CD4-positive, alpha-beta T cell treated with Interleukin-15 for 4 hours (primary cell): ENCODE measurements around the gene ORM1.

Experiments
- DNase-seq: peaks from one replicate; pipeline ENCODE4 v3.0.0-alpha.2; 2020; ENCODE audit warnings: low spot score

Gene ORM1

GRCh38 chr9:114344188-114344566 is 21.3 kb downstream of the ORM1 start:
- DNase-seq = no peak

DNA sequence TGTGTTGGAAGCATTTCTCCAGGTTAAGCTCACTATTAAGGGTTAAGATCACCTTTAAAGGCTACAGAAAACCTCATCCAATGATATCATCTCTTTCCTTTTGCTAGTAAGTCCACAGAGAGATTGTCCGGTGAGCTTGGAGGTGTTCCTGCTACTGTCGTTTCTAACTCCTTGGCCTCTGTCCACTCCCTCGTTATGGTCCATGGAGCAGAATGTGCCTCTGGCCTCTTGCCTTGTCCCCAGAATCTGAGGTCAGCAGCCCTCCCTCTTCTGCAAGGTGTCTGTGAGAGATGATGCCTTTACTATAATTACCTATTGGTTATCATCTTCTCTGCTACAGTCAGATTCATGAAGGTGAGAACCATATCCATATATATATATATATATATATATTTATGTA is 21.8 kb downstream of the ORM1 start:
- no peak for DNase-seq

DNA sequence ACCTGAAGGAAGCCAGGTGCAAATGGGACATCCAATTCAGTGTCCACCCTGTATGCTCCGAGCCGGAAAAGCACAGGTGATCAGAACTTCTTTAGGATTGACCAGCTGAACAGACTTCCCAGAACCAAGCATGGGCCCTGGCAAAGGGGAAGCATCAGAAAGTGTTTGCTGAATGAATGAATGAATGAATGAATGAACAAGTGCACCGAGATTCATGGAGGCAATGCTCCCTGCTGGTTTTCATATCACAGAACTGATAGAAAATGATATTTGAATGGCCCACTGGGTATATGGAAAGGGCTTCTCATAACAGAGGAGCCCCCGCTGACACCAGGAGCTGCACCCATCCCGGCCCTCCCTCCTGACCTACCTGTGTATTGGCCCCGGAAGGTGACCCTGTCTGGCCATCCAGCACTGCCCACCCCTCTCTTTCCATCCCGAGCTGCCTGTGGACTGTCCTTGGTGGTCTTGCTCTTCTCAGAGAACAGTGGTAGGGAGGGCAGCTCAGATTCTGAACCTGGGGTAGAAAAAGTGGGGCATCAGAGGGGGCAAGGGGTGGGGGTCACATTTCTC is 22.7 kb downstream of the ORM1 start:
- no peak for DNase-seq

DNA sequence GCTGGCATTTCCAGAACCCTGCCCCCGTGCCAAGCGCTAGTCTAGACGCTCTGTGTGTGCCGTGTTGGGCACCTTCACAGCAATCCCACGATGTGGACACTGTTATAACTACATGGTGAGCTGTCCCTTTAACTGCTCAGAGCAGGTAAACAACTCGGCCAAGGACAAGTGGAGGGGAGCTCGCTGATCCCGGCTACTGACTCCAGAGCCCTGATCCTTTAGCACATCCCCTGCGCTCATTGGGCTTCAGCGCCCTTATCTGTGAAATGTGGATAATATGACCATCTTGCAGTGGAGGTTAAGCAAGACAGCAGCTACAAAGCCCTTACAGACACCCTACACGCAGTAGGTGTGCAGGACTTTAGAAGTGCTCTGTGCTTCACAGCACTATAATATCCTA is 23.2 kb downstream of the ORM1 start:
- no peak for DNase-seq

DNA sequence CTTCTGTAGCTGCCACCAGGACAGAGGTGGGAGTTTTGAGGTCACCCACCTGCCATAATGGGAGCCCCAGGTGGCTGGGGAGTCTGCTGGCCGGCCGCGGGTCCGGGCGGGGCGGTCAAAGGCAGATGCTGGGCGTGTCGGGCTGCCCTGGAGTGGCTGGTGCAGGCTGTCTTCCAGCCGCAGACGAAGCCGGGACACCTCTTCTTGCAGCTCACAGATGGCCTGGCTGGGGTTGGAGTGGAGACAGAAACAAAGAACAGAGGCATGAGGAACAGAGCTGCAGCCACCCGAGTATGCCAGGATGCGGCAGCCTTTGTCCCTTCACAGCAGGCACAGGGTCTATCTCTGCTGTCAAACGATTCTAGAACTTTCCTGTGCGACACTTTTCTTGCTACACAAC is 24.8 kb downstream of the ORM1 start:
- DNase-seq = no peak

GRCh38 chr9:114348261-114348905 is 25.5 kb downstream of the ORM1 start:
- DNase-seq = no peak

DNA sequence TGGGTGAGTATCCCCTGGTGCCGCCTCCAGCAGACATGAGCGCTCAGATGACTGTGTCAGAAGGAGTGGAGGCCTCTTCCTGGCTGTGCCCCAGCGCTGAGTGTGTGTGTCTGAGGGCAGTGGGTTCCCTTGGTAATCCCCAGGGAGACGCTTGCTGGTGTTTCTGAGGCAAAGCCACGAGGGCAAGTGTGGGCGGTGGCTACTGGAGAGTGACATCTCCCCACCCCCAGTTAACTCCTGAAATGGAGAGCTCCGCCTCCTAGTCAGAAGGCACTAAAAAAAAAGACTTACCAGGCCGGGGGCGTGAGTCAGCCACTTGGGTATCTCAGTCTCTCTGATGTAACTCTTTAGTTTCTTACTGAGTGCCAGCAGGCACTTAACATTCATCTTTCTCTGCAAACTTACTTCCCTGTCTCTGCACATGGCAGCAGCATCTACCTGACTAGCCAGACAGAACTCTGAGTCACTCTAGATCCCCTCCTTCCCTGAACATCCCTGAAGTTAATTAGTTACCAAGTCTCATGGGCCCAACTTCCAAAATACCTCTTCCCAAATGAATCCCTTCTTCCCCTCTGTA is 26.1 kb downstream of the ORM1 start:
- DNase-seq = peak; percentile 76

DNA sequence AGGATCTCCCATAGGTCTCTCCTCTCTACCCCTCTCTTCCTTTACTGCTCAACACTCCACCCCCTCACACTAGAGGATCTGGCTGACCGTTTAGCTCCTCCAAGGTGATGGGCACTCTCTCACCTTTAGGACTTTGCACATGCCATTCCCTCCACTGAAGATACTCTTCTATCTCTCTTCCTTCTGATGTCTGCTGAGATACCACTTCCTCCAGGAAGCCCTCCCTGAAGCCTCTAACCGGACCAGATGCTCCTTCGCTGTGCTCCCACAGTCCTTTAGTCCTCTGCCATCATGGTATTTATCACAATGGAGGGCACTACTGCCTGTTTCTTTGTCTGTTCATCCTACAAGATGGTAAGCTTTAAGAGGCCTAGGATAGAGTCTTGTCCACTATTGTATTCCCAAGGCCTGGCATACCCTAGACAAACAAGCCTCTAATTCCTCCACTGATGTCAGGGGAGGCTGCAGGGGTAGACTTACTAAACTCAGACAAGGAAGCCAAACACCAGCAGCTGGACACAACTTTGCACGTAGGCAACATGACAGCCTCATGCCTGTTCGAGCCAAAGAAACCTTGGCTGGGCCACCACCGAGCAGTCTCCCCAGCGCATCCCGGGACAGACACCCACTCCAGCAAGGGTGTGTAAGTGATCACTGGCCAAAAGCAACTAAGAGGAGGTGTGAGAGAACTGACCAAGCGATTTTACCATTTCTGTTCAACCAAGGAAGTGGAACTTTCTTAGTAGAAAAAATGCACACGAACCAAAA is 27.0 kb downstream of the ORM1 start:
- no peak for DNase-seq

DNA sequence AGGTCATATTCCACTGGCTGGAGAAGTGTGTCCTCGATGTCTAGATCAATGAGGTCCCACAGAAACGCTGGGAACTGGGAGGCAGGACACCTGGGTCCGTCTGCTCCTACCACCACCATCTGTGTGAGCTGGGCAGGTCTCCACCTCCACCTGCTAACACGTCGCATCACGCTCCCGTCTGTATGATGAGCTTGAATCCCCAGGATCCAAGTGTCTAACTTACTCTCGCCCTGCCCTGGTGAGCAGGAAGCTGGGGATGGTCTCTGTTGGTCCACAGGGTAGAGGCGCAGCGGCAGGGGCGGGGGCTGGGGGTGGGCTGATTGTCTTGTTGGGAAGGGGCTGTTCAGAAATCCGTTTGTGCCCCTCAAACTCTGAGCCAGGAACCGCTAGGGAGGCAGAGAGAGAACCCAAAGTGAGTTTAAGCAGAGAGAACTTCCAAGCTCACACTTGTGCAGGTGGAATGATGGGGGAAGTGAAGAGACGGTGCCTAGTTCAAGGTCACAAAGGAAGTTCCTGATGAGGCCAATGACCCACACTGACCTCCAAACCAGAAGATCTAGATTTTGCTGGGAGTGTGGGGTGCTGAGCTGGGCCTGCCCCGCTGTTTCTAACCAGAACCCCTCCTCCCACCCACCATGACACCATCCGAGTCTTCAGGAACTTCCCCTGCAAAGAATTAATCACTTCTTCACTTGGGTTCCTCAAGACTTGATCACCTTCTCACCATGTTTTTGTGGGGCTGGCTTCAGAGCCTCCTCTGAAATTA is 27.9 kb downstream of the ORM1 start:
- no peak for DNase-seq

GRCh38 chr9:114351932-114352331 is 29.0 kb downstream of the ORM1 start:
- DNase-seq = no peak

DNA sequence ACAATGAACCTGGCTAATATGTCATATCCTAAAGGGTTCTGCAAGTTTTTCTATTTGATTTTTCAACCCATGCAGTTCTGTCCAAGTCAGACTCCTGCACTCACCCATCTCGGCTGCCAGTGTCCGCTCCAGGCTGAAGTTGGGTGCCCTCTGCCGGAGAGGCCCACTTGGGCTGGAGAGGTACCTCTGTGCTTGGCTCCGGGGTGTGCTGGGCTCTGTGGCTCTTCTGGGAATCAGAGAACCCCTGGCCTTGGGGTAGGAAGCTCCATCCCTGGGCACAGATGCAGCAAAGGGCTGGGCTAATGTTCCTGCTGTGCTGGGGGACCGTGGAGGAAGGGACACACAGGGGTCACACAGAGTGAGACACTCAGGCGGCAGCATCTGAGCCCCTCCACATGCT is 32.9 kb downstream of the ORM1 start:
- no peak for DNase-seq

GRCh38 chr9:114356792-114357191 is 33.9 kb downstream of the ORM1 start:
- no peak for DNase-seq

DNA sequence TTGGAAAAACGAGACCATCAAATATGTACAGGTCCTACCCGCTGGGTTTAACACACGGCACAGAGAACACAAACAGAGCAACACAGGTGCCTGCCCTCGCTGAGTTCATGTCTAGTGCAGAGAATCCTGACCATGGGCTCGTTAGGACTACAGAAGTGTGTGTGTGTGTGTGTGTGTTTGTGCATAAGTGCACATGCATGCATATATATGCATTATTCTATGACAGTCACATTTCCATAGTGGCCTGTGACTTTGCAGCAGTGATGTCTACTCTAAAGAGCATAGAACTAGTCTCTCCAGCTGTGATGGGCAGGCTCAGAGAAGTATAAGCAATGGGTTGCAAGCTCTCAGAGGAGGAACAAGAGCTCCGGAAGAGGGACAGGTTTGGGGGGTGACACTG is 34.5 kb downstream of the ORM1 start:
- DNase-seq = no peak

GRCh38 chr9:114357911-114358328 is 35.0 kb downstream of the ORM1 start:
- DNase-seq = no peak

DNA sequence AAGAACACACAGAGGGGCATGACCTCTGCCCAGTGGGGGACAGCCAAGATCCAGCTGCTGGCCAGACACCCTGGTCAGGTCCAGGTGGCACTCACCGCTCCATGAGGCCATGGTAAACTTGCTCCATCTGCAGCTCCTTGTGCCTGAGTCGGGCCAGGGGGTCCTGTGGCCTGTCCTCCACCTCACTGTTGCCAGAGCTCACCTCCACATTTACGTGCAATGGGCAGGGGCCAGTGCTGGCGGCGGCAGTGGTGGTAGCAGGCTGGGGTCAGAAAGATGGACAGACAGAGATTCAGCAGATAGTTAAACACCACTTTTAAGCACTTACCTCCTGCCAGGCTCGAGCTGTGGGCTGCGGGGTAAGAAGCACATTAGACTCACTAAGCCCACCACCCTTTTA is 36.9 kb downstream of the ORM1 start:
- DNase-seq = no peak

GRCh38 chr9:114361542-114361941 is 38.6 kb downstream of the ORM1 start:
- no peak for DNase-seq

DNA sequence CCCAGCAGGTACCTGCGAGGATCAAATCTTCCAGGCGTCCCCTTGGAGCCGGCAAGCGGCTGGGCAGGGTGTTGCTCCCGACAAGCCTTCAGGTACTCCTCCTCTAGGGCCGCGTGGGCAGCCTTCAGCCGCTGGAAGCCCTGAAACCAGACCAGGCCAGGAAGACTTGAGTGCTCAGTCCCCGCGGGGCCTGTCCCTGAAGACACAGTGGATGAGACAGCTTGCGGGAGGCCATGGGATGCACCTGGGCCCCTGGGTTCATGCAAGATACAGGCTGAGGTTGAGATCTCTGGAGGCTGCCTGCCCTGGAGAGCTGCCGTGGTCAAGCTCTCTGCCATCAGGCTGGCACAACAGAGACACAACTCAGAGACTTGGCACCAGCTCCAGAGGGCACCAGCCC is 39.5 kb downstream of the ORM1 start:
- DNase-seq = no peak

GRCh38 chr9:114363424-114363823 is 40.5 kb downstream of the ORM1 start:
- no peak for DNase-seq

DNA sequence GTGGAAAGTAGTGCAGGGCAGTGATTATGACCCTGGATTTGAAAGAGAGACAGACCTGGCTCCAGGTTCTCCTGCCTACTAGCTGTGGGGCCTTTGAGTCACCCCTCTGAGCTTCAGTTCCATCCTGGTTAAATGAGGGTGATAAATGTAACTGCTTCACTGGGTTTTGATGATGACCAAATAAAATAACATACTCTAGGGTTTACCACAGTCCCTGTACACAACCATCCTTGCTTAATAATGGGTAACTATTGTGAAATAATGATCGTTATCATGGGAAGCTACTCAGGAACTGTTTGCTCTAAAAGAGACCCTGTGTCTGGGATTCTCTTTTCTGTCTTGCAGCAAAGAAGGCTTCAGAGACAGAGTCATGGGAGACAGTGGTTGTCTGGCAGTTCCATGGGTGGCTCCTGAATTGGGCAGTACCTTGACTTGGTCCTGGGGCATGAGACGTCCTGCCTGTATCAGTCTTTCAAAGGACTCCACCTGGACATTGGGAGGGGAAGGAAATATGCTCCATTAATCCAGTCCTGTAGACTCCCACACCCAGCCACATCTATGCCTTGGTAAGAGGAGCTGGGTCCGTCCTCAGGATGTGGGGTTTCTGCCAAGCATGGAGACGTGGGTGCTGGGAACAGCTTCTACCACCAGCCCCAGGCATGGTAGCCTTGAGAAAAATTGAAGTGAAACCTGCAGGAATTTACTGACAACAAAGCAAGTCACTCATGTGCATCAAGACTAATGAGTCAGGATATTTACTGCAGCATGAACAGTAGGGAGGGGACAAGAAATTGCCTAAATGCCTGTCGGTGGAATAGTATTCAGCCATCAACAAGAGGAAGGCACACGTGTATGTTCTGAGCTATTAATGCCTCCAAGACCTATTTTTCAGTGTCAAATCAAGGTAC is 41.5 kb downstream of the ORM1 start:
- no peak for DNase-seq

DNA sequence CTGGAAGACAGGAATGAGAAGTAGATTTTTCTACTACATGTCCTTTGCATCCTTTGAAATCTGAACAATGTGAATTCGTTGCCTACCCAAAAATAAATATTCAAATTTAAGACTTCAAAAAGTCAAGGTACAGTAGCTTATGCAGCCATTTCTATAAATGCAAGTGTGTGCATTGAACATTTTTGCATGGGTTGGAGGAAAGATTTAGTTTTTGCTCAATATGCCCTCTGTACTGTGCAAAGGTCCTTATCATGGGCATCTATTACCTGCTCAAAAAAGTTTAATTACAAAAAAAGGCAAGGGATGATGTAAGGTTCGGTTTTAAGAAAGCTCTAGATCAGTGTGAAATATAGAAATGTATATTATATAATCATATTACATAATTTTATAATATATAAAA is 42.3 kb downstream of the ORM1 start:
- DNase-seq = no peak

- DNase-seq = peak; percentile 44
These were observed 43.6 kb downstream of the ORM1 start for GRCh38 chr9:114366334-114367128.
